T-helper 2 cell treated with Interferon-gamma antibody and Interleukin-4, amounts not matched to agents 5 μg/mL and 100 μg/mL, for 36 hours (primary cell): Measurements from ENCODE around the gene RGR.

Experiments
- DNase-seq: peaks from one replicate; pipeline ENCODE4 v3.0.0; 2021; ENCODE audit warnings: low spot score
- H3K27ac Mint-ChIP-seq: one replicate; pipeline ENCODE4 v1.8.0; 2021; ENCODE audit warnings: mild to moderate bottlenecking, mixed read lengths
- H3K27me3 Mint-ChIP-seq: one replicate; pipeline ENCODE4 v1.8.0; 2021; ENCODE audit warnings: low read depth, mixed read lengths
- H3K36me3 Mint-ChIP-seq: one replicate; pipeline ENCODE4 v1.8.0; 2021; ENCODE audit warnings: low read depth, mixed read lengths
- H3K4me1 Mint-ChIP-seq: one replicate; pipeline ENCODE4 v1.8.0; 2021; ENCODE audit warnings: low read depth, mixed read lengths
- H3K4me3 Mint-ChIP-seq: one replicate; pipeline ENCODE4 v1.8.0; 2022; ENCODE audit warnings: mild to moderate bottlenecking, moderate library complexity, mixed read lengths
- H3K9me3 Mint-ChIP-seq: one replicate; pipeline ENCODE4 v1.8.0; 2021; ENCODE audit warnings: mixed read lengths

Gene RGR

GRCh38 chr10:84308481-84309304, 63.8 kb downstream of the RGR start:
- Mint-ChIP-seq H3K4me3 (peak overlapping the region; percentile 72), H3K36me3 (peaks cover 8% of the 10 kb centered on the region), H3K27me3 (peaks cover 17% of the 10 kb centered on the region), H3K4me1 (peaks cover 37% of the 10 kb centered on the region), H3K9me3 (peaks cover 11% of the 10 kb centered on the region), H3K27ac (peak overlapping the region; percentile 74)
- peak; percentile 52 for DNase-seq
